IMR-90 (cell line): Measurements from ENCODE around the gene ARHGEF33. TPM values are rescaled to one million over a fixed set of nuclear protein-coding genes. Genes with fewer than 3 reads are reported as not detected.

Experiments
- ATAC-seq: fragments of 200-7000 bp; cut with Tn5 transposase; 2 replicates; pipeline ENCODE4 v1.9.1; 2020; ENCODE audit warnings: low read depth, mild to moderate bottlenecking, moderate library complexity
- BruUV-seq: library from RNA; stranded (reverse); fragments of 400-500 nt; replicated peaks from 2 replicates; lab custom pipeline; 2021; lab: Mats Ljungman, UMichigan
- CTCF ChIA-PET: fragments of 300-600 bp; formaldehyde crosslinking; extraction: SDS; loops from one replicate; lab custom pipeline; 2021; ENCODE audit warnings: antibody characterized with exemption; lab: Yijun Ruan, JAX
- POLR2A ChIA-PET: fragments of 300-600 bp; sonication (Branson Sonifier 250); formaldehyde crosslinking; loops from one replicate; lab custom pipeline; 2022; ENCODE audit warnings: antibody characterized with exemption; ENCODE audit not compliant: unreplicated experiment; lab: Charles Lee
- DNase-seq: peaks from one replicate; pipeline ENCODE4 v3.0.0; 2013
- H2AFZ ChIP-seq: replicated peaks from 2 replicates; pipeline ENCODE3; 2013; ENCODE audit warnings: low read length, mild to moderate bottlenecking; ENCODE audit not compliant: poor library complexity
- H2AK5ac ChIP-seq: 2 replicates; pipeline ENCODE4 v1.6.1; 2013; ENCODE audit warnings: low read depth, low read length, inconsistent platforms
- H2AK9ac ChIP-seq: replicated peaks from 2 replicates; pipeline ENCODE3; 2013; ENCODE audit warnings: mild to moderate bottlenecking, low read depth, low read length, moderate library complexity; ENCODE audit not compliant: poor library complexity
- H2BK120ac ChIP-seq: 2 replicates; pipeline ENCODE4 v1.6.1; 2013; ENCODE audit warnings: low read depth, low read length, inconsistent platforms
- H2BK15ac ChIP-seq: 3 replicates; pipeline ENCODE4 v1.6.1; 2013; ENCODE audit warnings: low read depth, low read length, inconsistent platforms
- H2BK20ac ChIP-seq: 2 replicates; pipeline ENCODE4 v1.6.1; 2013; ENCODE audit warnings: low read depth, mild to moderate bottlenecking, inconsistent platforms, low read length, moderate library complexity
- H2BK5ac ChIP-seq: 2 replicates; pipeline ENCODE4 v1.6.1; 2013; ENCODE audit warnings: mild to moderate bottlenecking, low read depth, low read length, inconsistent platforms; ENCODE audit not compliant: poor library complexity, severe bottlenecking
- H3K14ac ChIP-seq: replicated peaks from 2 replicates; pipeline ENCODE4 v1.6.1; 2013; ENCODE audit warnings: low read depth, low read length, inconsistent platforms
- H3K18ac ChIP-seq: 2 replicates; pipeline ENCODE4 v1.6.1; 2013; ENCODE audit warnings: low read depth, low read length, control low read depth
- H3K23ac ChIP-seq: 2 replicates; pipeline ENCODE4 v1.6.1; 2013; ENCODE audit warnings: low read depth, low read length, inconsistent platforms
- H3K27ac ChIP-seq: 2 replicates; pipeline ENCODE4 v1.5.1; 2013; ENCODE audit warnings: mild to moderate bottlenecking, control low read depth, low read length; ENCODE audit not compliant: insufficient read depth
- H3K27me3 ChIP-seq: 2 replicates; pipeline ENCODE4 v1.6.1; 2013; ENCODE audit warnings: low read length; ENCODE audit not compliant: control insufficient read depth, insufficient read depth
- H3K36me3 ChIP-seq: 2 replicates; pipeline ENCODE4 v1.6.1; 2013; ENCODE audit warnings: low read length, mixed read lengths; ENCODE audit not compliant: control insufficient read depth, insufficient read depth
- H3K4ac ChIP-seq: 2 replicates; pipeline ENCODE4 v1.6.1; 2013; ENCODE audit warnings: low read depth, low read length, inconsistent platforms
- H3K4me1 ChIP-seq: 2 replicates; pipeline ENCODE4 v1.6.1; 2013; ENCODE audit warnings: low read length, mixed read lengths; ENCODE audit not compliant: control insufficient read depth, insufficient read depth
- H3K4me2 ChIP-seq: 2 replicates; pipeline ENCODE4 v1.6.1; 2013; ENCODE audit warnings: low read depth, mild to moderate bottlenecking, control low read depth, low read length, moderate library complexity
- H3K4me3 ChIP-seq: 2 replicates; pipeline ENCODE4 v1.5.1; 2013; ENCODE audit warnings: low read depth, mild to moderate bottlenecking, control low read depth, low read length, moderate library complexity; ENCODE audit not compliant: insufficient read depth
- H3K56ac ChIP-seq: 2 replicates; pipeline ENCODE4 v1.6.1; 2013; ENCODE audit warnings: low read length, inconsistent platforms; ENCODE audit not compliant: insufficient read depth; ENCODE audit errors: extremely low read depth
- H3K79me1 ChIP-seq, 2 experiments: 2 replicates each; pipeline ENCODE4 v1.6.1; 2013; ENCODE audit warnings: low read length in 2 of 2, inconsistent platforms in 1 of 2, low read depth in 1 of 2
- H3K9ac ChIP-seq: 2 replicates; pipeline ENCODE4 v1.6.1; 2013; ENCODE audit warnings: low read depth, low read length, control low read depth
- H3K9me1 ChIP-seq: 2 replicates; pipeline ENCODE4 v1.6.1; 2013; ENCODE audit warnings: low read length, inconsistent platforms; ENCODE audit not compliant: insufficient read depth
- H3K9me3 ChIP-seq: 2 replicates; pipeline ENCODE4 v1.6.1; 2013; ENCODE audit warnings: low read length; ENCODE audit not compliant: control insufficient read depth, insufficient read depth
- H4K20me1 ChIP-seq: 2 replicates; pipeline ENCODE4 v1.6.1; 2013; ENCODE audit warnings: low read length, inconsistent platforms; ENCODE audit not compliant: insufficient read depth
- H4K5ac ChIP-seq: 2 replicates; pipeline ENCODE4 v1.6.1; 2013; ENCODE audit warnings: mild to moderate bottlenecking, low read depth, low read length, control low read depth
- H4K8ac ChIP-seq, 2 experiments: 2 replicates each; pipeline ENCODE4 v1.6.1; 2013; ENCODE audit warnings: low read depth in 2 of 2, low read length in 2 of 2, control low read depth in 1 of 2, inconsistent platforms in 1 of 2
- H4K91ac ChIP-seq: 2 replicates; pipeline ENCODE4 v1.6.1; 2013; ENCODE audit warnings: low read depth, low read length, inconsistent platforms; ENCODE audit not compliant: insufficient read depth
- CTCF ChIP-seq: conservative IDR thresholded peaks from 2 replicates; pipeline ENCODE4 v1.5.1; 2012; ENCODE audit warnings: mild to moderate bottlenecking, low read depth, low read length, improper control_type of control experiment
- FOS ChIP-seq: fragments of 150-350 bp; IDR thresholded peaks from 2 replicates; pipeline ENCODE4 v1.6.1; 2016; ENCODE audit warnings: low read depth, low read length
- MAFK ChIP-seq: IDR thresholded peaks from 2 replicates; pipeline ENCODE4 v1.6.1; 2012; ENCODE audit warnings: low read depth, low read length, improper control_type of control experiment
- MXI1 ChIP-seq: IDR thresholded peaks from 2 replicates; pipeline ENCODE4 v1.6.1; 2012; ENCODE audit warnings: low read depth, mild to moderate bottlenecking, low read length, moderate library complexity, borderline replicate concordance
- NFE2L2 ChIP-seq: fragments of 150-350 bp; IDR thresholded peaks from 2 replicates; pipeline ENCODE4 v1.6.1; 2016; ENCODE audit warnings: low read depth, mild to moderate bottlenecking, low read length
- POLR2A ChIP-seq: IDR thresholded peaks from 2 replicates; pipeline ENCODE4 v1.6.1; 2012; ENCODE audit warnings: mild to moderate bottlenecking, low read depth, low read length
- SMC3 ChIP-seq: fragments of 150-350 bp; IDR thresholded peaks from 2 replicates; pipeline ENCODE4 v1.6.1; 2016; ENCODE audit warnings: low read depth, mild to moderate bottlenecking, antibody characterized with exemption, low read length, moderate library complexity
- WGBS, 2 experiments: methylation state at CpG; one replicate each; pipeline versions ENCODE4 v1.1.5 to v1.1.7; 2013; ENCODE audit warnings: missing lambda C conversion rate in 2 of 2; ENCODE audit not compliant: insufficient read length in 1 of 2; ENCODE audit errors: extremely low coverage in 2 of 2; 5-methylcytosine and 5-hydroxymethylcytosine counted together
- dilution Hi-C: fragments of 300-500 bp; cut with HindIII; formaldehyde crosslinking; loops from one replicate; pipeline ENCODE4 v1.14.3; 2018; ENCODE audit warnings: low sequenced_read_pairs; ENCODE audit not compliant: unreplicated experiment
- in situ Hi-C: fragments of 300-500 bp; cut with MboI; formaldehyde crosslinking; loops from 3 replicates; pipeline ENCODE4 v1.14.3; 2019; ENCODE audit warnings: low sequenced_read_pairs, inconsistent platforms, mixed read lengths
- intact Hi-C: fragments of 100-400 bp; cut with micrococcal nuclease; formaldehyde crosslinking; loops from 2 replicates; pipeline ENCODE4 v1.10.0; 2022
- microRNA-seq, 2 experiments: library from miRNA; stranded (forward) in 1 of 2; unstranded in 1 of 2; fragments of 10-50 nt in 1 of 2; fragments of <30 nt in 1 of 2; gene quantifications in 1 of 2; microRNA quantifications in 1 of 2; one replicate each; pipeline versions ENCODE3 to v1.1.0; 2013 to 2020; ENCODE audit not compliant: insufficient read depth in 1 of 2, insufficient read length in 1 of 2, unreplicated experiment in 1 of 2
- polyA plus RNA-seq, 3 experiments: library from polyadenylated mRNA; depleted of rRNA; stranded (reverse); fragments of >200 nt; gene quantifications; 2 replicates each; pipeline ENCODE4 v1.2.3, GENCODE V29; 2012; ENCODE audit warnings: low replicate concordance in 1 of 3
- small RNA-seq, 5 experiments: library from RNA; depleted of rRNA; stranded (forward); fragments of <200 nt; gene quantifications; one replicate each; pipeline ENCODE3, GENCODE V24; 2012
- total RNA-seq: library from RNA; depleted of rRNA; stranded (reverse); fragments of >200 nt; gene quantifications from 2 replicates; pipeline ENCODE4 v1.2.3, GENCODE V29; 2012; rRNA removed

The ARHGEF33 gene
- total and polyA plus RNA-seq, 2 of the 4 experiments (the other 2 are of a cell fraction) = 0.18 to 0.21 TPM

DNA sequence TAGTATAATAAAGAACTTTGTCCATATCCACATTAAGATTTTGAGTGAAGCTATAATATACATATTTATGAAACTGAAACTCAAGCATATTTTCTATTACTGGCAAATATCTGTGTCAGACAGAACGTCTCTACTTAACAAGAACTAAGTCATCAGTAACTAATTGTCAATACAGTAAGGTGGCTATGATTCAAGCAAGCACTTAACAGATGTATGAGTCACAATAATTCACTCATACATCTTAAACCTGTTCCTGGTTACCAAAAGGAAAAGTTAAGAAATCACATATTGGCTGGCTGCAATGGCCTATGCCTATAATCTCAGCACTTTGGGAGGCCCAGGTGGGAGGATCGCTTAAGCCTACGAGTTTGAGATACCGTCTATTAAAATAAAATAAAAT, 135.2 kb downstream of the ARHGEF33 start:
- no peaks in the 10 kb centered on the region for H4K20me1 ChIP-seq
- H3K4ac ChIP-seq = no peak overlapping the region
- dilution Hi-C loops (no loop called here), intact Hi-C loops (no loop called here), in situ Hi-C loops (no loop called here)
- no peak overlapping the region for H3K56ac ChIP-seq
- no peak overlapping the region for H2AK5ac ChIP-seq
- H2BK20ac ChIP-seq = no peak overlapping the region
- H4K91ac ChIP-seq = no peak overlapping the region
- H3K14ac ChIP-seq = no peak overlapping the region
- H3K9me3 ChIP-seq = no peaks in the 10 kb centered on the region
- no peaks in the 10 kb centered on the region for H3K27me3 ChIP-seq
- no peak overlapping the region for H3K23ac ChIP-seq
- H2BK15ac ChIP-seq = no peak overlapping the region
- DNase-seq (peak; percentile 46), ATAC-seq (no peak)
- no CpG with 5 or more reads among the region's 4 CpGs for WGBS, 2 experiments
- no peak overlapping the region for H4K8ac ChIP-seq
- H3K9me1 ChIP-seq = no peaks in the 10 kb centered on the region; the same call in 1 of the 2 replicates
- H3K4me1 ChIP-seq = no peaks in the 10 kb centered on the region
- H3K79me1 ChIP-seq = no peaks in the 10 kb centered on the region
- no peak overlapping the region for H3K27ac ChIP-seq
- no peak overlapping the region for H4K5ac ChIP-seq
- H2AFZ ChIP-seq = no peak overlapping the region
- POLR2A ChIA-PET = no interaction called here
- H3K4me3 ChIP-seq = no peak overlapping the region
- H3K36me3 ChIP-seq = peaks cover 6% of the 10 kb centered on the region; the same call in 1 of the 2 replicates
- no peak overlapping the region for H2AK9ac ChIP-seq
- H2BK5ac ChIP-seq = no peak overlapping the region
- CTCF ChIA-PET = no interaction called here
- H3K4me2 ChIP-seq = no peak overlapping the region
- no peak overlapping the region for H2BK120ac ChIP-seq
- TF ChIP-seq FOS (0 out of 2 replicates have a peak, but pooled peaks have one; percentile 9), NFE2L2 (no peak), MAFK (no peak), POLR2A (no peak), CTCF (no peak), MXI1 (no peak), SMC3 (no peak)
- H3K18ac ChIP-seq = no peak overlapping the region
- BruUV-seq = no TSS peak
- H3K9ac ChIP-seq = no peak overlapping the region

Small RNA genes lying within 50 kb of the gene (microRNA-seq; reads per million reads assigned to microRNA genes)
- gene RN7SL96P (ENCODE audit: insufficient read depth, insufficient read length) (not detected), gene RNU6-851P (ENCODE audit: insufficient read depth, insufficient read length) (not detected)

Small RNA genes lying within 50 kb of the gene (small RNA-seq; reads per million reads assigned to genes)
- 0 reads per million in 5 experiments for gene RN7SL96P
- gene RNU6-851P = 0 to 0.60 (median 0) reads per million in 5 experiments

Other genes with a start within 250 kb of the ARHGEF33 start
- 16.4 and 24.2 TPM in 2 replicates for gene GALM, start 223.8 kb upstream of the ARHGEF33 start, total RNA-seq
- 11.8 and 12.1 TPM in 2 replicates for gene GALM, start 223.8 kb upstream of the ARHGEF33 start, polyA plus RNA-seq (2012; rRNA removed)
- 148 and 260 TPM in 2 replicates for gene SRSF7, start 138.5 kb upstream of the ARHGEF33 start, total RNA-seq
- 191 and 193 TPM in 2 replicates for gene SRSF7, start 138.5 kb upstream of the ARHGEF33 start, polyA plus RNA-seq (2012; rRNA removed)
- 7.7 and 10.3 TPM in 2 replicates for gene GEMIN6, start 111.7 kb upstream of the ARHGEF33 start, total RNA-seq
- 7.4 and 9.4 TPM in 2 replicates for gene GEMIN6, start 111.7 kb upstream of the ARHGEF33 start, polyA plus RNA-seq (2012; rRNA removed)
- 23.9 and 24.4 TPM in 2 replicates for gene DHX57, start 13.9 kb upstream of the ARHGEF33 start, total RNA-seq
- 8.0 and 9.5 TPM in 2 replicates for gene DHX57, start 13.9 kb upstream of the ARHGEF33 start, polyA plus RNA-seq (2012; rRNA removed)
- gene MORN2, start 13.9 kb upstream of the ARHGEF33 start, total RNA-seq = 13.1 and 27.2 TPM in 2 replicates
- gene MORN2, start 13.9 kb upstream of the ARHGEF33 start, polyA plus RNA-seq (2012; rRNA removed) = 15.4 and 16.5 TPM in 2 replicates
- 8.2 and 13.6 TPM in 2 replicates for gene SOS1, start 231.2 kb downstream of the ARHGEF33 start, total RNA-seq
- gene SOS1, start 231.2 kb downstream of the ARHGEF33 start, polyA plus RNA-seq (2012; rRNA removed) = 10.6 and 11.2 TPM in 2 replicates